PC-3 (cell line): ENCODE results near the gene EXOC2.

ENCODE experiments used
- CTCF ChIP-seq: fragments of 300-600 bp; sonication (generic); conservative IDR thresholded peaks from 2 replicates; pipeline ENCODE4 v1.5.1; 2017; ENCODE audit warnings: antibody characterized with exemption, low read depth, mild to moderate bottlenecking, low read length
- EZH2 ChIP-seq: fragments of 300-600 bp; sonication (generic); IDR thresholded peaks from one replicate; pipeline ENCODE4 v1.6.1; 2017; ENCODE audit warnings: antibody characterized with exemption, mild to moderate bottlenecking, low read length; ENCODE audit not compliant: unreplicated experiment
- EZH2phosphoT487 ChIP-seq: fragments of 300-600 bp; sonication (generic); IDR thresholded peaks from 2 replicates; pipeline ENCODE4 v1.6.1; 2018; ENCODE audit warnings: mild to moderate bottlenecking, antibody characterized with exemption, low read length, borderline replicate concordance

GRCh38 chr6:650098-650497 lies 42.8 kb downstream of the EXOC2 start:
- TF ChIP-seq EZH2: no peak
- TF ChIP-seq CTCF: no peak
- no peak for TF ChIP-seq EZH2phosphoT487
